Measurements from ENCODE around the gene HTATIP2.
"Not testable (repeated sequence)": the region's sequence is repeated elsewhere in the genome, so short reads cannot be mapped to it uniquely, and the experiment has no call there.

HTATIP2 gene

GRCh38 chr11:20363500-20364340 is at the start of gene HTATIP2:
TSS of gene HTATIP2 (plus strand) at chr11:20363714. CDS start at chr11:20364238, 524 bp downstream.
- no peak for DNase-seq (ENCODE audit: low read depth in 2 of 2)

DNA sequence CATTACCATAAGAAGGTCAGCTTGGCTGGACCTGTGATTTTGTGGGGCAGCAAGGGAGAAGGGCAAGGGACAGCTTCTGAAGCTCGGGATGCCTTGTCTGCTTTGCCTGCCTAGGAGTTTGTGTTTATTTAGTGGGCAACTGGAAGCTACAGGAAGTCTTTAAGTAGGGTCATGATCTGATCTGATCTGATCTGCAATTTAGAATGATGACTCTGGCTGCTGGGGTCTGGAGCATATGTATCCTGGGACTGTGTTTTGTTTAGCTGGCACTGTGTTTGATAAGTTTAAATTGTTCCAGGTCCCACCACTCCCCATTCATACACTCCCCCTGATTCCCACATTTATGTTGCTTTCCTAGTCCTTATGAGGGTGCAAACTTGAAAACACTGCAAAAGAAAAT is 47.7 kb upstream of the HTATIP2 start:
- no peak for DNase-seq (ENCODE audit: low read depth in 2 of 2)

GRCh38 chr11:20321177-20321576 is 42.3 kb upstream of the HTATIP2 start:
- no peak for DNase-seq (ENCODE audit: low read depth in 2 of 2)

DNA sequence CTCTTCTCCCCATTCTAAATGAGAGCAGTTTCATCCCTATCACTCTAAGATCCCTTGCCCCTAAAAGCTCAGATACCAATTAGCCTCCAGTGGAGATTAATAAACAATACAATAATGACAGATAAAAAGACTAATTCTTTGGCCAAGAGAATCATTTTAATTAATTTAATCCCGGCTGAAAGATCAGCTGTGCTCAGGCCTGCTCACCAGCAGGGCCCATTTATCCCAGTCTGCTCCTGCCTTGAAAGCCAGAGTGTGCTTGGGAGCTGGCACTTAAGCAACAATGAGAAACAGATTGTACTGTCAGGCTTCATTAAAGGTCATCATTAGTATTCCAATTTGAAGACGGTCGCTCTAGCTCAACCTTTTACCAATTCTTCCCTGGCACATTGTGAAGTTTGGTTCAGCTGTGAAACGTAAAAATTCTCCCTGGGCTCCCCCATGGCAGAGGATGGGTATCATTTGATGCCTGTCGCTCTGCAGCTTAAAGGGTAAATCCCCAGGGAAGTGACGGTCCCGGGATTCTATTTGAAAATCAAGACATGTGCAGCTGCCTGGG is 36.1 kb upstream of the HTATIP2 start:
- no peak for DNase-seq (ENCODE audit: low read depth in 2 of 2)

GRCh38 chr11:20336056-20336455 is 27.5 kb upstream of the HTATIP2 start:
- DNase-seq (ENCODE audit: low read depth in 2 of 2): no peak

DNA sequence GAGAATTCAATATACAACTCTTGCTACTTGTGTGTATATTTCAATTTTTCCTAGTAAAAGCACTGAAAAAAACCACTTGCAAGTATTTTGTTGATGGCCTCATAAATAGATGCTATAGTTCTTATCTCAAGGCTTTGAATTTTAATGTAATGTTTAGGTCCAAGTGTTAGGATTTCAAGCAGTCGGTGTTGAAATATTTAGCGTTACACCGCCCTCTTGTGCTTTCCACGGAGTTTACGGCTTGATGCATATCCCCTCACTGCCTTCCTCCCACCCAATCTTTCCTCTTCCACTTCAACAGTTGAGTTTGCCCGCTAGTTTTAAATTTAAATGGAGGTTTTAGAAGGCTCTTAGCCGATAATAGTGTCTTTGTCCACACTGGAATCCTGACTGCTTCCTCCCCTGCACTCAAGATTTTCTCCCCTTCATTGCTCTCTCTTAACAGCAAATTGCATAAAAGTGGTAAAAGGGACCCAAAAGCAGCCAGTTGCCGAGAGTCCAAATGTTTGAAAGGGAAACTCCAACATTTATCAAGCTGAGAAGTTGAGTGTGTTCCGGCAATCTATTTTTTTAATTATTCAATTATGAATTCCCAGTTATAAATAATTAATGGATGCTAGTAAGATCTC is 25.9 kb upstream of the HTATIP2 start:
- DNase-seq (ENCODE audit: low read depth in 2 of 2): no peak

GRCh38 chr11:20342347-20343141 is 21.0 kb upstream of the HTATIP2 start:
- no peak for DNase-seq (ENCODE audit: low read depth in 2 of 2)

DNA sequence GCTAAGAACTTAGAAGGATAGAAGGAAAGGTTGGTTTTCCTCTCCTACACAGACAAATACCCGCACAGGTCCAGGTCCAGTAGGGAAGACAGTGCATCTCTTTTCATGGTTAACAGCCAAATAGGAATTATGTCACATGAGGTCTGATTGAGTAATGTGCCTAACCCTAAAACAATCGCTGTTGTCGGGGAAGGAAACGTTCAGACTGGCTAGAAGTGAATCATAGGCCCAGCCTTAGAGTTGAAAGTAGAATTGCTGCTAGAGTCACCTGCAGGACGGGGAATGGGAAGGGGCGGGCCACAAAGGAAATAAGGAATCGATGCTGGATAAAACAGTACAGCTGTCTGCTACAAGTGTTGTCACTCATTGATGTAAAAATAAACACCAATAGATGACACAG is 12.4 kb upstream of the HTATIP2 start:
- no peak for DNase-seq (ENCODE audit: low read depth in 2 of 2)

GRCh38 chr11:20351751-20352262 is 11.7 kb upstream of the HTATIP2 start:
- DNase-seq (ENCODE audit: low read depth in 2 of 2): no peak

DNA sequence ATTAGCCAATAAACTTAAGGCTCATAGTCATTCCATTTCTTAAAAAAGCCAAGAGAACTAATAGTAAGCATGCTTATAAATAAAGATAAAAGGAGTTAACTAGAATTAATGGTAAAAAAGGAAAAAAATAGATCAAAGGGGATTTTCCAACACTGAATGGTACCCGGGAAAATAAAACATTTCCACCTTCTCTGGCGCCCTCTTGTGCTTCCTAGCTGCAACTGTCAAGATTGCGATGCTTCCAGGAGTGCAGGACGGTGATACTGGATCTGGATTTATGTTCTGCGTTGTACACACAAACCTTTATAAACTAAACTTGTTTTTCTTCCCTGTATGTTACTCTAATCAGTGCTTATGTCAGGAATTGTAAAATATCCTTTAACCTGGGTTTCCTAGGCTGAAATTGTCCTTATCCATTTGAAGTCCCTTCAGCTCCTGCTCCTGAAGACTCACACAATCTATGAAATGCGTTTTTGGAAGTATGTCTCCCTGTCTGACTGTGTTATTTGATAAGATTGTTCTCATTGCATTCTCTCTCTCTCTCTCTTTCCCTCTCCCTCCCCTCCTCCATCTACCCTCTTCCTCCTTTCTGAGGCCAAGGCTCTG is 9.6 kb upstream of the HTATIP2 start:
- DNase-seq (ENCODE audit: low read depth in 2 of 2): no peak

GRCh38 chr11:20355221-20356219 is 8.0 kb upstream of the HTATIP2 start:
- no peak for DNase-seq (ENCODE audit: low read depth in 2 of 2)

- DNase-seq (ENCODE audit: low read depth in 2 of 2): no peak
Observed at GRCh38 chr11:20357150-20357549, 6.4 kb upstream of the HTATIP2 start.

DNA sequence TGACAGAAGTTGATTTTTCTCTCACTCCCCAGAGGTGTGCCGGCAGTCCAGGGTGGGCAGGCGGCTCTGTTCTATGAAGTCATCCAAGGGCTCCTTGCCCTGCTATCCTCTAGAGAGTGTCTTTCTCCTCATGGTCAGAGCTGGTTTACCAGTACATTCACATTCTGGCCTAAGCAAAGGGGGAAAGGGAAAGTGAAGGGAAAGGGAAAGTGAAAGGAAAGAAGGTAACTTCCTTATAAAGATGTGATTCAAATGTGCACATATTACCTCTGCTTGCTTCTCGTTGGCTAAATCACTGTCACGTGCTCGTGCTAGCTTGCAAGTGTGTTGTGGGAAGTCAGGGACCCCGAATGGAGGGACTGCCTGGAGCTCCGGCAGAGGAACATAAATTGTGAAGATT is 2.9 kb upstream of the HTATIP2 start:
- DNase-seq (ENCODE audit: low read depth in 2 of 2): no peak

DNA sequence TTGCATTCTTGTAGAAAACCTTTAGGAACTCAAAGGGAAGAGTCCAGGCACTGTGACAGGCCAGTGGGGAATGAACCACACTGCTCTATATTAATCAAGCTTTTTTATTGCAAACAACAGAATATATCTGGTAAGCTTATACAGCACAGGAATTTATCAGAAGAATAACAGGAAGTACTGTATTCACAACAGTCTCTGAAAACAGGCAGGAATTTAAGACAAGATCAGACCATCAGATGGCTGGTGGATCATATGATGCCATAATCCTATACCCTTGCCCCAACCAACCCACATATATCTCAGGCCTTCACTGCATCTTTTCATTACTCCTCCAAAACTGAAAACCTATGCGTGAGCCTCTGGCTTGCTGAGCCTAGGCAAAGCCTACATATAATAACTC is 1.0 kb upstream of the HTATIP2 start:
- no peak for DNase-seq (ENCODE audit: low read depth in 2 of 2)

DNA sequence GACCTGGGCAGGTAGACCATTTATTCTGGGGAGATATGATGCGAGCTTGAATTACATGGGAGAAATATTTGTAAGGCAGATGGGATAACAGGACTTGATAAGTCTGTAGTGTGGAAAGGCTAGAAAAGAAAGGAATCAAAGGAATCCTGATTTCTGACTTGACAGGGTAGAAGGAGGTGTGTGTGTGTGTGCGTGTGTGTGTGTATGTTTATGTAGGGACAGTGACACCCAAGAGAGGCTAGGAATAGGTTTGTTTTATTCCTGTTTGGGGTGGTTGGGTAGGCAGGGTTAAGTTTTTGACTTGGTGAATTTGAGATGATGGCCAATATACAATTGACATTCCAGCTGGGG is 390 bp upstream of the HTATIP2 start:
- DNase-seq (ENCODE audit: low read depth in 2 of 2): no peak

GRCh38 chr11:20364341-20364792 is 853 bp downstream of the HTATIP2 start:
- no peak for DNase-seq (ENCODE audit: low read depth in 2 of 2)

DNA sequence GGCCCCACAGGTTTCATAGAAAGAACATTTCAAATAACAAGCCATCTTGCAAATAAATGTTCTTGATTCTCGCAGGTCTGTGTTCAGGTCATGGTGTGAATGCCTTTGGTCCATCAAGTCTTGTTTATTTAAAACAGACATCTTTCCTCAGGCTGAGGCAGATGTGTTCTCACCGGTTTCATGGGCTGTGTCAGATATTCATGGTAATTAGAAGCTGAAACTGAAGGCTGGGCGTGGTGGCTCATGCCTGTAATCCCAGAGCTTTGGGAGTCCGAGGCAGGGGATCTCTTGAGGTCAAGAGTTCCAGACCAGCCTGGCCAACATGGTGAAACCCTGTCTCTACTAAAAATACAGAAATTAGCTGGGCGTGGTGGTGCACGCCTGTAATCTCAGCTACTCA is 2.0 kb downstream of the HTATIP2 start:
- DNase-seq (ENCODE audit: low read depth in 2 of 2): not testable (repeated sequence)

- peak; percentile 78 to 80 for DNase-seq (ENCODE audit: low read depth in 2 of 2)
Observed at GRCh38 chr11:20367313-20367948, 3.9 kb downstream of the HTATIP2 start.

GRCh38 chr11:20368438-20368837 is 4.9 kb downstream of the HTATIP2 start:
- no peak for DNase-seq (ENCODE audit: low read depth in 2 of 2)

- no peak for DNase-seq (ENCODE audit: low read depth in 2 of 2)
Observed at GRCh38 chr11:20369826-20370225, 6.3 kb downstream of the HTATIP2 start.

Measured in fibroblast of skin of left quadriceps (primary cell).